Bronchial epithelial cell (primary cell): ENCODE results near the gene MGLL. TPM values are rescaled to one million over a fixed set of nuclear protein-coding genes. Genes with fewer than 3 reads are reported as not detected.
A peak's percentile ranks its signal among the peaks of the same experiment; 100 is the strongest.

ENCODE experiments used
- DNase-seq: peaks from one replicate; pipeline ENCODE4 v3.0.0-alpha.2; 2010; ENCODE audit warnings: low read depth
- FAIRE-seq: peaks from 2 replicates; lab custom pipeline; 2011; peaks lifted over from hg19 to GRCh38; lab: Jason Lieb, UNC
- H3K27me3 ChIP-seq: 2 replicates; pipeline ENCODE4 v1.5.1; 2011; ENCODE audit warnings: low read length; ENCODE audit not compliant: control insufficient read depth, insufficient read depth
- H3K36me3 ChIP-seq: 2 replicates; pipeline ENCODE4 v1.5.1; 2011; ENCODE audit warnings: low read length; ENCODE audit not compliant: control insufficient read depth, insufficient read depth
- H3K4me3 ChIP-seq: 2 replicates; pipeline ENCODE4 v1.5.1; 2011; ENCODE audit warnings: mild to moderate bottlenecking, low read depth, low read length, control low read depth
- CTCF ChIP-seq: IDR thresholded peaks from 2 replicates; pipeline ENCODE4 v1.5.1; 2011; ENCODE audit warnings: mild to moderate bottlenecking, moderate library complexity, low read length, control low read depth, inconsistent platforms; ENCODE audit not compliant: insufficient read depth, severe bottlenecking
- total RNA-seq: library from RNA; depleted of rRNA; stranded (reverse); fragments of >200 nt; gene quantifications from 2 replicates; pipeline ENCODE4 v1.2.1, GENCODE V29; 2014

Gene MGLL
- total RNA-seq, 1 donor from 2014 or later = 25.5 TPM

GRCh38 chr3:127702151-127702578 is 120.2 kb downstream of the MGLL start:
- FAIRE-seq = no peak
- TF ChIP-seq CTCF = no peak
- peaks cover 1% of the 10 kb centered on the region for H3K36me3 ChIP-seq
- no peak overlapping the region for H3K4me3 ChIP-seq
- no peaks in the 10 kb centered on the region for H3K27me3 ChIP-seq
- no peak for DNase-seq

GRCh38 chr3:127701280-127701911 is 120.9 kb downstream of the MGLL start:
- FAIRE-seq (no peak), DNase-seq (no peak)
- no peak overlapping the region for H3K4me3 ChIP-seq
- H3K27me3 ChIP-seq = no peaks in the 10 kb centered on the region
- no peak for TF ChIP-seq CTCF
- H3K36me3 ChIP-seq = no peaks in the 10 kb centered on the region

GRCh38 chr3:127700406-127700805 is 121.9 kb downstream of the MGLL start:
- FAIRE-seq (peak; percentile 83), DNase-seq (no peak)
- no peak for TF ChIP-seq CTCF
- Histone ChIP-seq H3K36me3 (no peaks in the 10 kb centered on the region), H3K4me3 (no peak overlapping the region), H3K27me3 (no peaks in the 10 kb centered on the region)

GRCh38 chr3:127699416-127700300 is 122.7 kb downstream of the MGLL start:
- no peak overlapping the region for H3K4me3 ChIP-seq
- H3K36me3 ChIP-seq = no peaks in the 10 kb centered on the region
- DNase-seq (peak; percentile 21), FAIRE-seq (no peak)
- no peaks in the 10 kb centered on the region for H3K27me3 ChIP-seq
- no peak for TF ChIP-seq CTCF

GRCh38 chr3:127698691-127699415 is 123.5 kb downstream of the MGLL start:
- TF ChIP-seq CTCF = no peak
- DNase-seq = no peak
- no peaks in the 10 kb centered on the region for H3K27me3 ChIP-seq
- H3K36me3 ChIP-seq = no peaks in the 10 kb centered on the region
- H3K4me3 ChIP-seq = no peak overlapping the region
- no peak for FAIRE-seq
